ENCODE results near the gene TPM2. TPM values are rescaled to one million over a fixed set of nuclear protein-coding genes. Genes with fewer than 3 reads are reported as not detected.

The TPM2 gene
- total RNA-seq, 1 experiment from 2014 or later: 138 TPM

- no peak for DNase-seq
- CTCF ChIA-PET: no interaction called here
- Mint-ChIP-seq H3K4me3 (ENCODE audit: low read depth, unreplicated experiment) (no peak overlapping the region), H3K27ac (ENCODE audit: unreplicated experiment) (no peak overlapping the region), H3K4me1 (ENCODE audit: low read depth, unreplicated experiment) (no peaks in the 10 kb centered on the region), H3K36me3 (ENCODE audit: insufficient read depth, unreplicated experiment) (peaks cover 14% of the 10 kb centered on the region), H3K27me3 (ENCODE audit: unreplicated experiment) (no peaks in the 10 kb centered on the region), H3K9me3 (ENCODE audit: low read depth, unreplicated experiment) (no peaks in the 10 kb centered on the region)
- TF ChIP-seq, protein P1, sequence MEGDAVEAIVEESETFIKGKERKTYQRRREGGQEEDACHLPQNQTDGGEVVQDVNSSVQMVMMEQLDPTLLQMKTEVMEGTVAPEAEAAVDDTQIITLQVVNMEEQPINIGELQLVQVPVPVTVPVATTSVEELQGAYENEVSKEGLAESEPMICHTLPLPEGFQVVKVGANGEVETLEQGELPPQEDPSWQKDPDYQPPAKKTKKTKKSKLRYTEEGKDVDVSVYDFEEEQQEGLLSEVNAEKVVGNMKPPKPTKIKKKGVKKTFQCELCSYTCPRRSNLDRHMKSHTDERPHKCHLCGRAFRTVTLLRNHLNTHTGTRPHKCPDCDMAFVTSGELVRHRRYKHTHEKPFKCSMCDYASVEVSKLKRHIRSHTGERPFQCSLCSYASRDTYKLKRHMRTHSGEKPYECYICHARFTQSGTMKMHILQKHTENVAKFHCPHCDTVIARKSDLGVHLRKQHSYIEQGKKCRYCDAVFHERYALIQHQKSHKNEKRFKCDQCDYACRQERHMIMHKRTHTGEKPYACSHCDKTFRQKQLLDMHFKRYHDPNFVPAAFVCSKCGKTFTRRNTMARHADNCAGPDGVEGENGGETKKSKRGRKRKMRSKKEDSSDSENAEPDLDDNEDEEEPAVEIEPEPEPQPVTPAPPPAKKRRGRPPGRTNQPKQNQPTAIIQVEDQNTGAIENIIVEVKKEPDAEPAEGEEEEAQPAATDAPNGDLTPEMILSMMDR (IDR thresholded peaks at IDR 0.05; ENCODE audit: unreplicated experiment): no peak
- BruUV-seq (replicated peaks): no TSS peak
- intact Hi-C loops (cut with micrococcal nuclease; ENCODE audit: unreplicated experiment): no loop called here
These were observed 34.2 kb upstream of the TPM2 start for GRCh38 chr9:35723908-35724307.

DNA sequence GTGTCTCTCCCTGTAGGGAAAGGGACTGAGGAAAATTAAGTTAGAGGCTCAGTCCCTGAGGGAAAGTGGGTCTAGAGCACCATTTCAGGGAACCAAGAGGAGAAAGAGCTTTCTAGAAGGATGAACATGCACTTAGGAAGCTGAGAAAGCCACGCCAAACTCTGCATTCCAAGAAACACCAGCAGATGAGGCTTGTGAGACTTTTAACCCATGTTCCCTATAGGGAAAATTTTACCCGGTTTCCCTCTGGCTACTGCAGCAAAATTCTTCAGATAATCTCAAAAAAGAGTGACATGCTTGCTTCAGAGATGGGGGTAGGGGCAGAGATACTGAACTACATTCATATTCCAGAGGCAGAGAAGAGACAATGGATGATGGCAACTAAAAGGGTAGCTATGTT, 33.7 kb upstream of the TPM2 start:
- CTCF ChIA-PET: no interaction called here
- Mint-ChIP-seq H3K4me1 (ENCODE audit: low read depth, unreplicated experiment) (no peaks in the 10 kb centered on the region), H3K27me3 (ENCODE audit: unreplicated experiment) (no peaks in the 10 kb centered on the region), H3K9me3 (ENCODE audit: low read depth, unreplicated experiment) (no peaks in the 10 kb centered on the region), H3K27ac (ENCODE audit: unreplicated experiment) (no peak overlapping the region), H3K36me3 (ENCODE audit: insufficient read depth, unreplicated experiment) (peaks cover 14% of the 10 kb centered on the region), H3K4me3 (ENCODE audit: low read depth, unreplicated experiment) (no peak overlapping the region)
- no peak for DNase-seq
- TF ChIP-seq, protein P1 (IDR thresholded peaks at IDR 0.05; ENCODE audit: unreplicated experiment): no peak
- BruUV-seq (replicated peaks): no TSS peak
- intact Hi-C loops (cut with micrococcal nuclease; ENCODE audit: unreplicated experiment): no loop called here

- Mint-ChIP-seq H3K27ac (ENCODE audit: unreplicated experiment) (no peak overlapping the region), H3K4me1 (ENCODE audit: low read depth, unreplicated experiment) (no peaks in the 10 kb centered on the region), H3K9me3 (ENCODE audit: low read depth, unreplicated experiment) (no peaks in the 10 kb centered on the region), H3K36me3 (ENCODE audit: insufficient read depth, unreplicated experiment) (peaks cover 26% of the 10 kb centered on the region), H3K27me3 (ENCODE audit: unreplicated experiment) (no peaks in the 10 kb centered on the region), H3K4me3 (ENCODE audit: low read depth, unreplicated experiment) (no peak overlapping the region)
- intact Hi-C loops (cut with micrococcal nuclease; ENCODE audit: unreplicated experiment): no loop called here
- CTCF ChIA-PET: no interaction called here
- no peak for DNase-seq
- TF ChIP-seq, protein P1 (IDR thresholded peaks at IDR 0.05; ENCODE audit: unreplicated experiment): no peak
- BruUV-seq (replicated peaks): no TSS peak
These were observed 29.8 kb upstream of the TPM2 start for GRCh38 chr9:35719546-35719945.

DNA sequence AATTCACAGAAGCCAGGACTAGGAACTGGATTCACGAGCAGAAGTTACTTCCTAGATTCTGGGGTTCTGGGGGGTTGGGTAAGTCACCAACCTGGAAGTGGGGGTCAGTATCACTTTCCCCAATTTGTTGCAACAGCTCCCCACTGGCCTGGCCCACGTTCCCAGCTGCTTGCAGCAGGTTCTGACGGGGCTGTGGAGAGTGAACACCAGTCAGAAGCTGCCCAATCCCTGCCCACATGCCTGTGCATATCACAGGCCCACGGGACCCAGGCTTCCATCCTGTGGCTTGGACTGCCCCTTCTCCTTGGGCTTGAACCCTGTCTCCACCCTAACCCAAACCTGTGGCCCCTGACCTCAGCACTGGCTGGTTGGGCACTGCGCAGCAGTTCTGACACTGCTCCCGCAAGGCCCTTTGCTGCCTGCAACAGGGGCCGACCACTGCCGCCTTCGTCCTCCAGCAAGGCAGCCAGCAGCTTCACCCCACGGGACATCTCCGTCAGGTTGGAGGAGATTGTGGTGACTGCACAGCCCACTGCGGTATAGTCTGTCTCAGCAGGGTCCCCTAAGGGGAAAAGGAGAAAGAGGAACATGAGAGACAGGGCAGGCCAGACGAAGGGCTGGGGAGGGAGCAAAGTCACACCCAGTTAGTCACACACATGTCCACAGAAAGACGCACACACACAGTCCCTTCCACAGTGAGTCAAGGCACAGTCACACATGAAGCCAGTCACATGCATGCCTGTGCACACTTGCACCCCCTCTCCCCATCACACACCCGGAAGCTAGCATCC, 29.2 kb upstream of the TPM2 start:
- H3K4me1 Mint-ChIP-seq (ENCODE audit: low read depth, unreplicated experiment): no peaks in the 10 kb centered on the region
- CTCF ChIA-PET: no interaction called here
- H3K9me3 Mint-ChIP-seq (ENCODE audit: low read depth, unreplicated experiment): no peaks in the 10 kb centered on the region
- BruUV-seq (replicated peaks): no TSS peak
- intact Hi-C loops (cut with micrococcal nuclease; ENCODE audit: unreplicated experiment): no loop called here
- no peak for DNase-seq
- H3K27me3 Mint-ChIP-seq (ENCODE audit: unreplicated experiment): no peaks in the 10 kb centered on the region
- H3K4me3 Mint-ChIP-seq (ENCODE audit: low read depth, unreplicated experiment): no peak overlapping the region
- H3K36me3 Mint-ChIP-seq (ENCODE audit: insufficient read depth, unreplicated experiment): peaks cover 28% of the 10 kb centered on the region
- TF ChIP-seq, protein P1 (IDR thresholded peaks at IDR 0.05; ENCODE audit: unreplicated experiment): no peak
- no peak overlapping the region for H3K27ac Mint-ChIP-seq (ENCODE audit: unreplicated experiment)
